Lung (tissue), 12 donors: ENCODE results near the gene STXBP6. TPM values are rescaled to one million over a fixed set of nuclear protein-coding genes. Genes with fewer than 3 reads are reported as not detected.

Experiments used
- ATAC-seq: fragments of 200-7000 bp; cut with Tn5 transposase; one replicate; pipeline ENCODE4 v1.9.1; 2020; ENCODE audit warnings: moderate number of reproducible peaks; ENCODE audit not compliant: insufficient read depth, low FRiP score
- DNase-seq, 3 donors: peaks; one replicate each; pipeline ENCODE4 v3.0.0-alpha.2; 2013 to 2017
- H3K27ac ChIP-seq, 2 donors: one replicate each; pipeline ENCODE4 v1.5.1; 2013; ENCODE audit warnings: mild to moderate bottlenecking in 2 of 2, moderate library complexity in 2 of 2, control low read depth in 1 of 2, inconsistent platforms in 1 of 2, low read depth in 1 of 2, low read length in 1 of 2
- H3K27me3 ChIP-seq, 3 donors: one replicate each; pipeline ENCODE4 v1.5.1; 2013; ENCODE audit warnings: low read length in 2 of 3; ENCODE audit not compliant: control insufficient read depth in 3 of 3, insufficient read depth in 3 of 3
- H3K36me3 ChIP-seq, 4 donors: one replicate each; pipeline ENCODE4 v1.5.1; 2013; ENCODE audit warnings: low read length in 4 of 4, mild to moderate bottlenecking in 1 of 4, moderate library complexity in 1 of 4; ENCODE audit not compliant: control insufficient read depth in 4 of 4, insufficient read depth in 4 of 4
- H3K4me1 ChIP-seq, 5 donors: one replicate each; pipeline ENCODE4 v1.5.1; 2013; ENCODE audit warnings: low read length in 5 of 5, mild to moderate bottlenecking in 2 of 5, moderate library complexity in 1 of 5; ENCODE audit not compliant: control insufficient read depth in 5 of 5, insufficient read depth in 5 of 5
- H3K4me3 ChIP-seq: one replicate; pipeline ENCODE4 v1.5.1; 2013; ENCODE audit warnings: mild to moderate bottlenecking, control low read depth, moderate library complexity
- H3K9ac ChIP-seq, 2 donors: one replicate each; pipeline ENCODE4 v1.5.1; 2013; ENCODE audit warnings: low read length in 2 of 2, control low read depth in 1 of 2; ENCODE audit not compliant: insufficient read depth in 1 of 2
- H3K9me3 ChIP-seq, 4 donors: one replicate each; pipeline ENCODE4 v1.5.1; 2013; ENCODE audit warnings: low read length in 3 of 4, mild to moderate bottlenecking in 1 of 4, moderate library complexity in 1 of 4; ENCODE audit not compliant: control insufficient read depth in 4 of 4, insufficient read depth in 3 of 4
- CTCF ChIP-seq: IDR thresholded peaks from 2 replicates; pipeline ENCODE4 v1.5.1; 2012; ENCODE audit warnings: mild to moderate bottlenecking; ENCODE audit errors: control extremely low read depth, extremely low read depth
- WGBS, 2 donors: extraction: QIAGEN DNeasy Blood & Tissue Kit; methylation state at CpG; one replicate each; pipeline ENCODE4 v1.1.7; 2013; 5-methylcytosine and 5-hydroxymethylcytosine counted together
- polyA plus RNA-seq, 2 donors: library from polyadenylated mRNA; stranded (reverse); fragments of 200-250 nt; gene quantifications; one replicate each; pipeline ENCODE4 v1.2.1, GENCODE V29; 2013
- total RNA-seq, 2 donors: library from RNA; depleted of rRNA in 1 of 2; stranded (reverse); fragments of >200 nt in 1 of 2; gene quantifications; one replicate each; pipeline ENCODE4 v1.2.1, GENCODE V29; 2014 to 2021
- donor health status: control.
- donor health status: control.
- donor health status: Bipolar disorder and iron deficiency.
- donor health status: healthy.
- donor health status: DM: yes; HTN: yes; CAD: no.

STXBP6 gene
- total and polyA plus RNA-seq, 4 donors: 9.3 to 42.5 (median 10.5) TPM

- Histone ChIP-seq H3K27ac (no peak overlapping the region), H3K9me3 (no peaks in the 10 kb centered on the region), H3K27me3 (no peaks in the 10 kb centered on the region), H3K9ac (no peak overlapping the region), H3K4me3 (no peak overlapping the region), H3K4me1 (peaks cover 0 to 25% (median 19%) of the 10 kb centered on the region in 5 donors), H3K36me3 (peaks cover 0 to 5% (median 4%) of the 10 kb centered on the region in 4 donors)
- DNase-seq: peak in 2 of 3 donors; percentile 62 to 65
- TF ChIP-seq CTCF: no peak
- ATAC-seq: no peak
Observed at GRCh38 chr14:24847568-24848095, 202.3 kb downstream of the STXBP6 start.

GRCh38 chr14:24846261-24846660, 203.7 kb downstream of the STXBP6 start:
- Histone ChIP-seq H3K36me3 (peaks cover 0 to 8% (median 2%) of the 10 kb centered on the region in 4 donors), H3K9me3 (no peaks in the 10 kb centered on the region), H3K9ac (no peak overlapping the region), H3K27me3 (no peaks in the 10 kb centered on the region), H3K4me1 (peaks cover 0 to 25% (median 19%) of the 10 kb centered on the region in 5 donors), H3K4me3 (no peak overlapping the region), H3K27ac (no peak overlapping the region)
- no peak for DNase-seq
- ATAC-seq: no peak
- TF ChIP-seq CTCF: no peak
- whole genome bisulfite sequencing, 2 donors: 54 to 73% methylated on average over 3 of the region's 3 CpGs

GRCh38 chr14:24845851-24846250, 204.1 kb downstream of the STXBP6 start:
- WGBS, 2 donors: 88% methylated on average over 2 of the region's 2 CpGs
- ATAC-seq: no peak

More at GRCh38 chr14:24845851-24846250, 204.1 kb downstream of the STXBP6 start:
- Histone ChIP-seq H3K4me3 (no peak overlapping the region), H3K9ac (no peak overlapping the region), H3K9me3 (no peaks in the 10 kb centered on the region), H3K36me3 (peaks cover 0 to 8% (median 2%) of the 10 kb centered on the region in 4 donors), H3K27me3 (no peaks in the 10 kb centered on the region), H3K4me1 (peaks cover 0 to 25% (median 19%) of the 10 kb centered on the region in 5 donors), H3K27ac (no peak overlapping the region)
- TF ChIP-seq CTCF: no peak
- no peak for DNase-seq
